IMR-90 (cell line): ENCODE measurements around the gene VKORC1L1. TPM values are rescaled to one million over a fixed set of nuclear protein-coding genes. Genes with fewer than 3 reads are reported as not detected.

Source experiments
- ATAC-seq: fragments of 200-7000 bp; cut with Tn5 transposase; 2 replicates; pipeline ENCODE4 v1.9.1; 2020; ENCODE audit warnings: low read depth, mild to moderate bottlenecking, moderate library complexity
- BruUV-seq: library from RNA; stranded (reverse); fragments of 400-500 nt; replicated peaks from 2 replicates; lab custom pipeline; 2021; lab: Mats Ljungman, UMichigan
- CTCF ChIA-PET: fragments of 300-600 bp; formaldehyde crosslinking; extraction: SDS; loops from one replicate; lab custom pipeline; 2021; ENCODE audit warnings: antibody characterized with exemption; lab: Yijun Ruan, JAX
- POLR2A ChIA-PET: fragments of 300-600 bp; sonication (Branson Sonifier 250); formaldehyde crosslinking; loops from one replicate; lab custom pipeline; 2022; ENCODE audit warnings: antibody characterized with exemption; ENCODE audit not compliant: unreplicated experiment; lab: Charles Lee
- DNase-seq: peaks from one replicate; pipeline ENCODE4 v3.0.0; 2013
- H2AFZ ChIP-seq: replicated peaks from 2 replicates; pipeline ENCODE3; 2013; ENCODE audit warnings: low read length, mild to moderate bottlenecking; ENCODE audit not compliant: poor library complexity
- H2AK5ac ChIP-seq: 2 replicates; pipeline ENCODE4 v1.6.1; 2013; ENCODE audit warnings: low read depth, low read length, inconsistent platforms
- H2AK9ac ChIP-seq: replicated peaks from 2 replicates; pipeline ENCODE3; 2013; ENCODE audit warnings: mild to moderate bottlenecking, low read depth, low read length, moderate library complexity; ENCODE audit not compliant: poor library complexity
- H2BK120ac ChIP-seq: 2 replicates; pipeline ENCODE4 v1.6.1; 2013; ENCODE audit warnings: low read depth, low read length, inconsistent platforms
- H2BK15ac ChIP-seq: 3 replicates; pipeline ENCODE4 v1.6.1; 2013; ENCODE audit warnings: low read depth, low read length, inconsistent platforms
- H2BK20ac ChIP-seq: 2 replicates; pipeline ENCODE4 v1.6.1; 2013; ENCODE audit warnings: low read depth, mild to moderate bottlenecking, inconsistent platforms, low read length, moderate library complexity
- H2BK5ac ChIP-seq: 2 replicates; pipeline ENCODE4 v1.6.1; 2013; ENCODE audit warnings: mild to moderate bottlenecking, low read depth, low read length, inconsistent platforms; ENCODE audit not compliant: poor library complexity, severe bottlenecking
- H3K14ac ChIP-seq: replicated peaks from 2 replicates; pipeline ENCODE4 v1.6.1; 2013; ENCODE audit warnings: low read depth, low read length, inconsistent platforms
- H3K18ac ChIP-seq: 2 replicates; pipeline ENCODE4 v1.6.1; 2013; ENCODE audit warnings: low read depth, low read length, control low read depth
- H3K23ac ChIP-seq: 2 replicates; pipeline ENCODE4 v1.6.1; 2013; ENCODE audit warnings: low read depth, low read length, inconsistent platforms
- H3K27ac ChIP-seq: 2 replicates; pipeline ENCODE4 v1.5.1; 2013; ENCODE audit warnings: mild to moderate bottlenecking, control low read depth, low read length; ENCODE audit not compliant: insufficient read depth
- H3K27me3 ChIP-seq: 2 replicates; pipeline ENCODE4 v1.6.1; 2013; ENCODE audit warnings: low read length; ENCODE audit not compliant: control insufficient read depth, insufficient read depth
- H3K36me3 ChIP-seq: 2 replicates; pipeline ENCODE4 v1.6.1; 2013; ENCODE audit warnings: low read length, mixed read lengths; ENCODE audit not compliant: control insufficient read depth, insufficient read depth
- H3K4ac ChIP-seq: 2 replicates; pipeline ENCODE4 v1.6.1; 2013; ENCODE audit warnings: low read depth, low read length, inconsistent platforms
- H3K4me1 ChIP-seq: 2 replicates; pipeline ENCODE4 v1.6.1; 2013; ENCODE audit warnings: low read length, mixed read lengths; ENCODE audit not compliant: control insufficient read depth, insufficient read depth
- H3K4me2 ChIP-seq: 2 replicates; pipeline ENCODE4 v1.6.1; 2013; ENCODE audit warnings: low read depth, mild to moderate bottlenecking, control low read depth, low read length, moderate library complexity
- H3K4me3 ChIP-seq: 2 replicates; pipeline ENCODE4 v1.5.1; 2013; ENCODE audit warnings: low read depth, mild to moderate bottlenecking, control low read depth, low read length, moderate library complexity; ENCODE audit not compliant: insufficient read depth
- H3K56ac ChIP-seq: 2 replicates; pipeline ENCODE4 v1.6.1; 2013; ENCODE audit warnings: low read length, inconsistent platforms; ENCODE audit not compliant: insufficient read depth; ENCODE audit errors: extremely low read depth
- H3K79me1 ChIP-seq, 2 experiments: 2 replicates each; pipeline ENCODE4 v1.6.1; 2013; ENCODE audit warnings: low read length in 2 of 2, inconsistent platforms in 1 of 2, low read depth in 1 of 2
- H3K9ac ChIP-seq: 2 replicates; pipeline ENCODE4 v1.6.1; 2013; ENCODE audit warnings: low read depth, low read length, control low read depth
- H3K9me1 ChIP-seq: 2 replicates; pipeline ENCODE4 v1.6.1; 2013; ENCODE audit warnings: low read length, inconsistent platforms; ENCODE audit not compliant: insufficient read depth
- H3K9me3 ChIP-seq: 2 replicates; pipeline ENCODE4 v1.6.1; 2013; ENCODE audit warnings: low read length; ENCODE audit not compliant: control insufficient read depth, insufficient read depth
- H4K20me1 ChIP-seq: 2 replicates; pipeline ENCODE4 v1.6.1; 2013; ENCODE audit warnings: low read length, inconsistent platforms; ENCODE audit not compliant: insufficient read depth
- H4K5ac ChIP-seq: 2 replicates; pipeline ENCODE4 v1.6.1; 2013; ENCODE audit warnings: mild to moderate bottlenecking, low read depth, low read length, control low read depth
- H4K8ac ChIP-seq, 2 experiments: 2 replicates each; pipeline ENCODE4 v1.6.1; 2013; ENCODE audit warnings: low read depth in 2 of 2, low read length in 2 of 2, control low read depth in 1 of 2, inconsistent platforms in 1 of 2
- H4K91ac ChIP-seq: 2 replicates; pipeline ENCODE4 v1.6.1; 2013; ENCODE audit warnings: low read depth, low read length, inconsistent platforms; ENCODE audit not compliant: insufficient read depth
- FOS ChIP-seq: fragments of 150-350 bp; IDR thresholded peaks from 2 replicates; pipeline ENCODE4 v1.6.1; 2016; ENCODE audit warnings: low read depth, low read length
- MAFK ChIP-seq: IDR thresholded peaks from 2 replicates; pipeline ENCODE4 v1.6.1; 2012; ENCODE audit warnings: low read depth, low read length, improper control_type of control experiment
- POLR2A ChIP-seq: IDR thresholded peaks from 2 replicates; pipeline ENCODE4 v1.6.1; 2012; ENCODE audit warnings: mild to moderate bottlenecking, low read depth, low read length
- RCOR1 ChIP-seq: IDR thresholded peaks from 2 replicates; pipeline ENCODE4 v1.6.1; 2012; ENCODE audit warnings: mild to moderate bottlenecking, low read length, improper control_type of control experiment; ENCODE audit not compliant: insufficient replicate concordance
- SMC3 ChIP-seq: fragments of 150-350 bp; IDR thresholded peaks from 2 replicates; pipeline ENCODE4 v1.6.1; 2016; ENCODE audit warnings: low read depth, mild to moderate bottlenecking, antibody characterized with exemption, low read length, moderate library complexity
- WGBS, 2 experiments: methylation state at CpG; one replicate each; pipeline versions ENCODE4 v1.1.5 to v1.1.7; 2013; ENCODE audit warnings: missing lambda C conversion rate in 2 of 2; ENCODE audit not compliant: insufficient read length in 1 of 2; ENCODE audit errors: extremely low coverage in 2 of 2; 5-methylcytosine and 5-hydroxymethylcytosine counted together
- dilution Hi-C: fragments of 300-500 bp; cut with HindIII; formaldehyde crosslinking; loops from one replicate; pipeline ENCODE4 v1.14.3; 2018; ENCODE audit warnings: low sequenced_read_pairs; ENCODE audit not compliant: unreplicated experiment
- in situ Hi-C: fragments of 300-500 bp; cut with MboI; formaldehyde crosslinking; loops from 3 replicates; pipeline ENCODE4 v1.14.3; 2019; ENCODE audit warnings: low sequenced_read_pairs, inconsistent platforms, mixed read lengths
- intact Hi-C: fragments of 100-400 bp; cut with micrococcal nuclease; formaldehyde crosslinking; loops from 2 replicates; pipeline ENCODE4 v1.10.0; 2022
- polyA plus RNA-seq, 3 experiments: library from polyadenylated mRNA; depleted of rRNA; stranded (reverse); fragments of >200 nt; gene quantifications; 2 replicates each; pipeline ENCODE4 v1.2.3, GENCODE V29; 2012; ENCODE audit warnings: low replicate concordance in 1 of 3
- total RNA-seq: library from RNA; depleted of rRNA; stranded (reverse); fragments of >200 nt; gene quantifications from 2 replicates; pipeline ENCODE4 v1.2.3, GENCODE V29; 2012
- TF ChIP-seq, protein P1 (sequence below): fragments of 150-350 bp; IDR thresholded peaks from 2 replicates; pipeline ENCODE4 v1.6.1; 2017; ENCODE audit warnings: mild to moderate bottlenecking, antibody characterized with exemption, low read length, low read depth

The VKORC1L1 gene
- total and polyA plus RNA-seq, 2 of the 4 experiments (the other 2 are of a cell fraction): 12.5 to 14.5 TPM

DNA sequence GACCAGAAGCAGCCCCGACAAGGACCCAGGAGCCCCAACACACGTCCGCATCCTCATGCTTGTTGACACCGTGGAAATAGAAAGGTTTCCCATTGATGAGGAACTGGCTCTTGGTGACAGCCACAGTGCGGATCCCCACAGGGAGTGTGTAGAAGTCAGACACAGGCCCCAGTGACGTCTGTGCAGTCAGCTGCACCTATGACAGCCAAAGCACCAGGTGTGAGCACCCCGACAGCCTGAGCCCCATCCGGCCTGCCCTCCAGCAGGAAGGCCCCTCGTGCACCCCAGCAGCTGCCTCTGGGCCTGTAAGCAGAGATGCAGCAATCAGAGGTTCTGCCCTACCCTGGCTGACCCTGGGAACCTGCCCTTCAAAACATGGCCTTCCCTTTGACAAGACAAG is 102.0 kb downstream of the VKORC1L1 start:
- BruUV-seq: no TSS peak
- no peak overlapping the region for H2AK5ac ChIP-seq
- H2BK15ac ChIP-seq: no peak overlapping the region
- no peak for TF ChIP-seq POLR2A
- TF ChIP-seq, protein P1, sequence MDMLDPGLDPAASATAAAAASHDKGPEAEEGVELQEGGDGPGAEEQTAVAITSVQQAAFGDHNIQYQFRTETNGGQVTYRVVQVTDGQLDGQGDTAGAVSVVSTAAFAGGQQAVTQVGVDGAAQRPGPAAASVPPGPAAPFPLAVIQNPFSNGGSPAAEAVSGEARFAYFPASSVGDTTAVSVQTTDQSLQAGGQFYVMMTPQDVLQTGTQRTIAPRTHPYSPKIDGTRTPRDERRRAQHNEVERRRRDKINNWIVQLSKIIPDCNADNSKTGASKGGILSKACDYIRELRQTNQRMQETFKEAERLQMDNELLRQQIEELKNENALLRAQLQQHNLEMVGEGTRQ: no peak
- no peak for TF ChIP-seq RCOR1
- no peak for TF ChIP-seq FOS
- no peak for TF ChIP-seq MAFK
- no peak for TF ChIP-seq SMC3
- peaks cover 7 to 18% of the 10 kb centered on the region in 2 experiments; a peak in 3 of 4 replicates for H3K79me1 ChIP-seq
- no peak overlapping the region for H4K91ac ChIP-seq
- H2BK5ac ChIP-seq: no peak overlapping the region
- H4K8ac ChIP-seq: no peak overlapping the region
- no peak overlapping the region for H3K4ac ChIP-seq
- H2AFZ ChIP-seq: no peak overlapping the region
- H3K27ac ChIP-seq: no peak overlapping the region
- no peak overlapping the region for H3K9ac ChIP-seq
- no peak for ATAC-seq
- ChIA-PET CTCF (no interaction called here), POLR2A (no interaction called here)
- peaks cover 3% of the 10 kb centered on the region for H3K9me1 ChIP-seq
- H3K4me3 ChIP-seq: no peak overlapping the region
- no peak overlapping the region for H3K14ac ChIP-seq
- H3K56ac ChIP-seq: no peak overlapping the region
- no peak overlapping the region for H4K5ac ChIP-seq
- H3K4me1 ChIP-seq: no peaks in the 10 kb centered on the region
- DNase-seq: no peak
- peaks cover 46% of the 10 kb centered on the region for H3K36me3 ChIP-seq
- H3K9me3 ChIP-seq: no peaks in the 10 kb centered on the region
- no peaks in the 10 kb centered on the region for H3K27me3 ChIP-seq
- no peaks in the 10 kb centered on the region for H4K20me1 ChIP-seq
- H2BK120ac ChIP-seq: no peak overlapping the region
- no peak overlapping the region for H2AK9ac ChIP-seq
- dilution Hi-C loops: no loop called here
- intact Hi-C loops: no loop called here
- in situ Hi-C loops: loop anchor here (25.0 kb wide), 1 partner anchor 238 kb away; no protein-coding TSS in a partner anchor
- no peak overlapping the region for H2BK20ac ChIP-seq
- 97% methylated on average over 4 of the region's 9 CpGs; no CpG with 5 or more reads in 1 of the 2 experiments for WGBS, 2 experiments
- H3K4me2 ChIP-seq: no peak overlapping the region
- no peak overlapping the region for H3K18ac ChIP-seq
- H3K23ac ChIP-seq: no peak overlapping the region
